HG03064 (cell line): ENCODE data around the gene MAPK12.

ENCODE experiments used
- ATAC-seq: cut with Tn5 transposase; IDR thresholded peaks from one replicate; pipeline ENCODE4 v1.9.1; 2021; ENCODE audit warnings: low read depth; ENCODE audit not compliant: unreplicated experiment

MAPK12 gene

GRCh38 chr22:50269573-50269969, 8.1 kb upstream of the MAPK12 start:
- ATAC-seq, result no peak

GRCh38 chr22:50268655-50269113, 7.2 kb upstream of the MAPK12 start:
- no peak for ATAC-seq

DNA sequence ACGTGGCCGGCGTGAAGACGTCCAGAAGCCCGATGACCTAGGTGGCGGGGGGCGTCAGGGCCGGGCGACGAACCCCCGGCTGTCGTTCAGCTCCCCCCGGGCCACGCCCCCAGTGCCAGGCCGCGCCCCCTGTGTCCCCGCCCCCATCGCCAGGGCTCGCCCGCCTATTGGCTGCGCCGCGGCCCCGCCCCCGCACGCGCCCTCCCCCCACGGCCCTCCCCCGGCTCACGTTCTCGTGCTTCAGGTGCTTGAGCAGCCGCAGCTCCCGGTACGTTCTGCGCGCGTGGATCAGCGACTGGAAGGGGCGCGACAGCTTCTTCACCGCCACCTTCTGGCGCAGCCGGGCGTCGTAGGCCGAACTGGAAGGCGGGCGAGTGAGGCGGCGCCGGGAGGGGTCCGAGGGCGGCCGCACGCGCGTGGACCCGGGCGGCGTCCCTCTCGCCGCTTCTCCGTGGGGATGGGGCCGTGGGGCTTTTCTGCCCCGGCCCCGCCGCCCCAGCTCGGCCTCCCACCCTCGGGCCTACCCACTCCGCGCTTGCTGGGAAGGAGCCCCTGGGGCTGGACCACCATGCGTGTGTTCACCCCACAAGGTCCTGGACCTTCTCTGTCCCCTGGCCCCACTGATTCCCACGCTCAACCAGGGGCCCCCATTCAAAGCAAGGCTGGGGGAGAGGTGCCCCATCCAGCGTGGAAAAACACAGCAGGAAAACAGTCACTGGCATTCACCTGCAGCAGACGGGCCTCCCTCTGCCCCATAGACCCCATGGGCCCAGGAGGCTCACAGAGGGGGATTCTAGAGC, 6.3 kb upstream of the MAPK12 start:
- ATAC-seq, result no peak

GRCh38 chr22:50266994-50267393, 5.5 kb upstream of the MAPK12 start:
- ATAC-seq, result no peak

- ATAC-seq, result no peak
These were observed 3.6 kb upstream of the MAPK12 start for GRCh38 chr22:50264946-50265669.

DNA sequence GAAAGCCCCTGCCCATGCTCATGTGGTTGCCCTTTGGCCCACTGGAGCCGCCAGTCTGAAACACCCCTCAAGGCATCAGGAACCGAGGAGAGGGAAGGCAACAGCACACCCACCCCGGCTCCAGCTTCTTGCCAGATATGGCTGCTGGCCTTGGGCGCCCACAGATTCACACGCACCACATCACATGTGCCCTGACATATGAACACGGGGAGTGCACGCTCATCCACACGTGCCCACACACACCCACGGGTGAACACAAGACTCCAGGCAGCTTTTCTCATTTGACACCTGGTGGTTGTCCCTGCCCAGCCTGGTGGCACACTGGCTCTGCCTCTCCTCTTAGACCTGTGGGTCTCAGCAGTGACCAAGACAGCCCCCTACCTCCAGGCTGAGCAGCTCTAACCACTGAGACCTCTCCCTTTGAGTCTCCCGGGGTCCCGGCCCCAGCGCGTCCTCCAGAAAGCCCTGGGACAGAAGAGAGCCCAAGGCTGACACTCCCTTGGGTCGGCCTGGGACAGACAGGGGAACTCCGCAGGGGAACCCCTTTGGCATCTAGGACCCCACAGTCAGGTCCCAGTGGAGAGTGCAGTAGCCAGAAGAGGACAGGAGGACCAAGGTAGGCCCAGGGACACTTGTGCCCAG, 2.7 kb upstream of the MAPK12 start:
- no peak for ATAC-seq

GRCh38 chr22:50262973-50263617, 1.6 kb upstream of the MAPK12 start:
- ATAC-seq, result no peak

- no peak for ATAC-seq
These were observed 1.0 kb upstream of the MAPK12 start for GRCh38 chr22:50262460-50262911.

DNA sequence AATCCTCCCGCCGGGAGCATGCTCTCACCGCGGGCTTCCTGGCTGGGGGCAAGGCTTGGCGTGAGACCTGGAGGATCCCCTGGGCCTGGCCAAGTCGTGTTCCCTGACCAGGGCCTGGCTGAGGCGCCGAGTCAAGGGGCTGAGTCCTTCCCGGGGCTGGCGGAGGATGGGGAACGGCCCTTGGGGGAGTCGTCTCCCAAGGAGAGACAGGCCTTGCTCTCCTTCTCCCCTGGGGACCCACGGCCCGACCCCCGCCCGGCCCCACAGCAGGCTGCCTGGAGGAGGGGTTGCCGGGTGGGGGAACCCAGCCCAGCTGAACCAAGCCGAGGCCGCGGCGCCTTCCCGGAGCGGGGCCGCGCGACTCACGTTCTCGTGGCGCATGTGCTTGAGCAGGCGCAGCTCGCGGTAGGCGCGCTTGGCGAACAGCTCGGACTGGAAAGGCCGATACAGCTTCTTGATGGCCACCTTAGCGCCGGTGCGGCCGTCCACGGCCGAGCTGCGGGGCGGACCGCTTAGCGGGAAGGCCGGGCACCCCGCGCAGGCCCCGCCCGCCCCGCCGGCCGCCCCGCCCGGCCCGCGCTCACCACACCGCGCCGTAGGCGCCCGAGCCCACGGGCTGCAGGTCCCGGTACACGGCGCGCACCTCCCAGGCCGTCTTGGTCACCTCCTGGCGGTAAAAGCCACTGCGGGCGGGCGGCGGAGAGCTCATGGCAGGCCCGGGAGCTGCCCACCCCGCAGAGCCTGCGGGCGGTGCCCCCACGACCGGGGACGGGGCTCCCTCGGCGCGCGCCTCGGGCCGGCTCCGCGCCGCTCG, 475 bp downstream of the MAPK12 start:
- ATAC-seq, result no peak

GRCh38 chr22:50260434-50260800, 1.1 kb downstream of the MAPK12 start:
- ATAC-seq, result no peak

- no peak for ATAC-seq
These were observed 2.2 kb downstream of the MAPK12 start for GRCh38 chr22:50259302-50259701.

- no peak for ATAC-seq
These were observed 2.9 kb downstream of the MAPK12 start for GRCh38 chr22:50258361-50259292.

DNA sequence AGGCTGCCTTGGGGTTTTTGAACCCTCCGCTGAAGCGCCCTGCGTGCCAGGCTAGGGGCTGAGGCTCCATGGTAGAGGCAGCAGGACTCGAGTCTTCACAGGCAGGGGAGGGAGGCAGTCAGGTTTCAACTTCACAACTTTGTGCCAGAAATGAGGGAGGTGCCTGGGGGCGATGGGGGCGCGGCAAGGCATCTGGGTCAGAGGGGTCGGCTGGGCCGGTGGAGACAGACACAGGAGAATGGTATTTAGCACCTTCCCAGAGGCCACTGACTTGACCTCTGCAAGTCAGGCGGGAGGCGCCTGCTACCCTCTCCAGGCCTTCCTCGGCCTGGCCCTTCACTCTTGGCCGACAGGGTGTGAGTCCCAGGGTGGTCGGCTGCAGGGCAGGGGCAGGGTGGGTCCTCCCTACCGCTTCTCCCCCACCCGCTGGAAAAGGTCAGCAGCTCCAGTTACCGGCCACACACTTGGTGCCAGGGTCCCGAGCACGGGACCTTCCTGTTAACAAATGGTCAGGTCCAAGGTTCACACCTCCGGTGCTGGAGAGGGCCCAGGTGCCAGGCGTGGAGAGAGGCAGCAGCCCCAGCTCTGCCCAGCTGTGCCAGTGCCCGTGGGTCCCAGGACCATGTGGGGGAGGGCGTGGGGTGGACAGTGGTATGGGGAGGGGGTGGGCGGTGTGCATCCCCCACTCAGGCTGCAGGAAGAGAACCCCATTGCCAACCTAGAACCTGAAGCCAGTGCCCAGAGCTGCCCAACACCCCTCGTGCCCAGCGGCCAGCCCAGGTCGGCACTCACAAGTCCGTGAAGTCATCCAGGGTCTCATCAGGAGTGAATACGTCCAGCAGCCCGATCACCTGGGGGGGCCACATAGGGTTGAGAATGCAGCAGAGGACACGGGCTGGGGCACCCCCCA, 3.8 kb downstream of the MAPK12 start:
- no peak for ATAC-seq

GRCh38 chr22:50257041-50257440, 4.4 kb downstream of the MAPK12 start:
- ATAC-seq, result no peak

GRCh38 chr22:50256258-50256862, 5.1 kb downstream of the MAPK12 start:
- no peak for ATAC-seq

DNA sequence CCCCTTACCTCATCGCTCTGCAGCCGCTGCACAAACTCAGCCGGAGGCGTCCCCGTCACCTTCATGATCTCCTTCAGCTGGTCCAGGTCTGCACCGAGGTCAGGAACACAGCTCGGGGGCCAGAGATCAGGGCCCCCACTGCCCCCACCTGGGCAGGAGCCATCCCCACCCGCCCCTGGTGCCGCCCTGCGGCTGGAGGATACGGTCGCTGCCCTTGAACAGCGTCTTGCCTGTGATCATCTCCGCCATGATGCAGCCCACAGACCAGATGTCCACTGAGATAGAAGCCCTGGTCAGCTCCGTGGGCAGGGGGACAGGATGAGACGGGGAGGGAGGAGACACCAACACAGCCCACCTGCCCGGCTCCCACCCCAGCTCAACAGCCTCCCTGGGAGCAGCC, 5.9 kb downstream of the MAPK12 start:
- ATAC-seq, result no peak

DNA sequence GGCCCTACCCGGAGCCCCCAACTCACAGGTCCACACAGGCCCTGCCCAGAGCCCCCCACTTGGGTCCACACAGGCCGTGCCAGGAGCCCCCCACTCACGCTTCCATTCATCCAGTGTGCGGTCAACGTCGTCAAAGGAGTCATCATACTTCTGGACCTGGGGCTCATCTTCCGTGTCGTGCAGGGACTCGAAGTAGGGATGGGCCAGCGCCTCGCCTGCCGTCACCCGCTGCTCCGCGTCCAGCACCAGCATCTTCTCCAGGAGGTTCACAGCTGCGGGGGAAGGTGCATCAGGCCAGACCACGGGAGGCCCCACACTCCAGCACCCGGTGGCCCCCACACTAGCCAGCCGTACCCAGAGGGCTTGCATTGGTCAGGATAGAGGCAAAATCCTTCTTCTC, 6.4 kb downstream of the MAPK12 start:
- ATAC-seq, result no peak

GRCh38 chr22:50253941-50254340, 7.5 kb downstream of the MAPK12 start:
- no peak for ATAC-seq
